GM19397 (cell line): ENCODE data around the gene EPB41L1.

Experiments
- ATAC-seq: cut with Tn5 transposase; IDR thresholded peaks from one replicate; pipeline ENCODE4 v1.9.1; 2021; ENCODE audit warnings: mild to moderate bottlenecking, moderate library complexity; ENCODE audit not compliant: unreplicated experiment

The EPB41L1 gene

GRCh38 chr20:36254076-36254475, 99.5 kb downstream of the EPB41L1 start:
- no peak for ATAC-seq

GRCh38 chr20:36255445-36255844, 100.9 kb downstream of the EPB41L1 start:
- no peak for ATAC-seq

GRCh38 chr20:36259177-36260061, 104.9 kb downstream of the EPB41L1 start:
- ATAC-seq, result no peak

GRCh38 chr20:36260316-36260715, 105.8 kb downstream of the EPB41L1 start:
- ATAC-seq, result no peak

- ATAC-seq, result no peak
Measured at GRCh38 chr20:36261389-36262105, 107.0 kb downstream of the EPB41L1 start.

GRCh38 chr20:36262440-36262839, 107.9 kb downstream of the EPB41L1 start:
- ATAC-seq, result no peak

- ATAC-seq, result no peak
Measured at GRCh38 chr20:36264426-36265246, 110.1 kb downstream of the EPB41L1 start.

GRCh38 chr20:36266189-36266588, 111.6 kb downstream of the EPB41L1 start:
- ATAC-seq, result no peak

GRCh38 chr20:36267605-36268381, 113.3 kb downstream of the EPB41L1 start:
- no peak for ATAC-seq

GRCh38 chr20:36268440-36269342, 114.2 kb downstream of the EPB41L1 start:
- no peak for ATAC-seq

- no peak for ATAC-seq
Measured at GRCh38 chr20:36269507-36269906, 115.0 kb downstream of the EPB41L1 start.

GRCh38 chr20:36270744-36271638, 116.5 kb downstream of the EPB41L1 start:
- ATAC-seq, result no peak

GRCh38 chr20:36271639-36272546, 117.4 kb downstream of the EPB41L1 start:
- no peak for ATAC-seq

GRCh38 chr20:36272547-36273220, 118.1 kb downstream of the EPB41L1 start:
- ATAC-seq, result no peak

- ATAC-seq, result no peak
Measured at GRCh38 chr20:36273414-36274180, 119.1 kb downstream of the EPB41L1 start.

- no peak for ATAC-seq
Measured at GRCh38 chr20:36274181-36274841, 119.8 kb downstream of the EPB41L1 start.
